Muscle of arm (tissue), 12 donors: ENCODE data around the gene POLA2. TPM values are rescaled to one million over a fixed set of nuclear protein-coding genes. Genes with fewer than 3 reads are reported as not detected.
A peak's percentile ranks its signal among the peaks of the same experiment; 100 is the strongest.

Source experiments
- DNase-seq: peaks from one replicate; pipeline ENCODE4 v3.0.0-alpha.2; 2013
- polyA plus RNA-seq, 12 donors: library from polyadenylated mRNA; unstranded; fragments of 120-200 nt; gene quantifications; one replicate each; pipeline ENCODE4 v1.2.1, GENCODE V29; 2013; ENCODE audit not compliant: insufficient read length in 12 of 12

The POLA2 gene
- polyA plus RNA-seq, 12 donors = 30.7 to 52.6 (median 39.3) TPM; not detected in 1

- no peak for DNase-seq
Observed at GRCh38 chr11:65304110-65304509, 42.3 kb downstream of the POLA2 start.

- DNase-seq = no peak
Observed at GRCh38 chr11:65304613-65305012, 42.9 kb downstream of the POLA2 start.

- DNase-seq = no peak
Observed at GRCh38 chr11:65305501-65306268, 43.9 kb downstream of the POLA2 start.

- DNase-seq = no peak
Observed at GRCh38 chr11:65307298-65308229, 45.8 kb downstream of the POLA2 start.

- no peak for DNase-seq
Observed at GRCh38 chr11:65308281-65308891, 46.6 kb downstream of the POLA2 start.

GRCh38 chr11:65309006-65309405, 47.2 kb downstream of the POLA2 start:
- no peak for DNase-seq

GRCh38 chr11:65310215-65310614, 48.5 kb downstream of the POLA2 start:
- DNase-seq = no peak

GRCh38 chr11:65310736-65311135, 49.0 kb downstream of the POLA2 start:
- DNase-seq = no peak

- no peak for DNase-seq
Observed at GRCh38 chr11:65311170-65311678, 49.5 kb downstream of the POLA2 start.

- peak; percentile 85 for DNase-seq
Observed at GRCh38 chr11:65314501-65315203, 52.9 kb downstream of the POLA2 start, which contains the start of gene CDC42EP2. TSS of gene CDC42EP2 (plus strand) at chr11:65314866. CDS start at chr11:65320899, 6,033 bp downstream.

- peak; percentile 86 for DNase-seq
Observed at GRCh38 chr11:65315204-65315865, 53.6 kb downstream of the POLA2 start.

- DNase-seq = no peak
Observed at GRCh38 chr11:65315866-65316226, 54.1 kb downstream of the POLA2 start.

GRCh38 chr11:65316227-65317024, 54.7 kb downstream of the POLA2 start:
- peak; percentile 90 for DNase-seq

GRCh38 chr11:65317025-65317786, 55.4 kb downstream of the POLA2 start:
- peak; percentile 85 for DNase-seq

- DNase-seq = no peak
Observed at GRCh38 chr11:65320386-65321075, 58.8 kb downstream of the POLA2 start.

GRCh38 chr11:65321076-65321475, 59.3 kb downstream of the POLA2 start:
- DNase-seq = no peak

- no peak for DNase-seq
Observed at GRCh38 chr11:65321828-65322485, 60.2 kb downstream of the POLA2 start.

GRCh38 chr11:65323813-65324212, 62.1 kb downstream of the POLA2 start:
- DNase-seq = no peak
